ENCODE data around the gene SLC25A26. TPM values are rescaled to one million over a fixed set of nuclear protein-coding genes. Genes with fewer than 3 reads are reported as not detected.
"Not testable (repeated sequence)": the region's sequence is repeated elsewhere in the genome, so short reads cannot be mapped to it uniquely, and the experiment has no call there.

Gene SLC25A26
- total and polyA plus RNA-seq, 2 donors, result 16.2 to 20.9 TPM

GRCh38 chr3:66210687-66211295 lies 10.0 kb upstream of the SLC25A26 start:
- 96% methylated on average over 9 of the region's 9 CpGs for WGBS
- H3K9me3 ChIP-seq (ENCODE audit: control insufficient read depth in 2 of 2, insufficient read depth in 1 of 2, low read length in 1 of 2), result no peaks in the 10 kb centered on the region
- H3K27ac ChIP-seq (ENCODE audit: low read depth in 1 of 2, low read length in 1 of 2), result no peak overlapping the region
- H3K36me3 ChIP-seq (ENCODE audit: control insufficient read depth in 2 of 2, insufficient read depth in 2 of 2, low read length in 1 of 2), result no peaks in the 10 kb centered on the region
- no peak overlapping the region for H3K4me3 ChIP-seq (ENCODE audit: low read length in 2 of 2)
- DNase-seq (ENCODE audit: low read depth in 6 of 9, low spot score in 9 of 9), result no peak
- no peaks in the 10 kb centered on the region for H3K4me1 ChIP-seq (ENCODE audit: control insufficient read depth in 2 of 2, insufficient read depth in 2 of 2, low read length in 2 of 2)
- H3K27me3 ChIP-seq (ENCODE audit: control insufficient read depth in 2 of 2, insufficient read depth in 1 of 2, low read length in 1 of 2), result no peaks in the 10 kb centered on the region

GRCh38 chr3:66211779-66212178 lies 9.0 kb upstream of the SLC25A26 start:
- Histone ChIP-seq H3K27me3 (ENCODE audit: control insufficient read depth in 2 of 2, insufficient read depth in 1 of 2, low read length in 1 of 2) (no peaks in the 10 kb centered on the region), H3K4me3 (ENCODE audit: low read length in 2 of 2) (no peak overlapping the region), H3K27ac (ENCODE audit: low read depth in 1 of 2, low read length in 1 of 2) (no peak overlapping the region), H3K36me3 (ENCODE audit: control insufficient read depth in 2 of 2, insufficient read depth in 2 of 2, low read length in 1 of 2) (no peaks in the 10 kb centered on the region), H3K4me1 (ENCODE audit: control insufficient read depth in 2 of 2, insufficient read depth in 2 of 2, low read length in 2 of 2) (no peaks in the 10 kb centered on the region), H3K9me3 (ENCODE audit: control insufficient read depth in 2 of 2, insufficient read depth in 1 of 2, low read length in 1 of 2) (no peaks in the 10 kb centered on the region)
- WGBS, result 94% methylated on average over 4 of the region's 4 CpGs
- no peak for DNase-seq (ENCODE audit: low read depth in 6 of 9, low spot score in 9 of 9)

GRCh38 chr3:66215106-66215505 lies 5.7 kb upstream of the SLC25A26 start:
- no peak for DNase-seq (ENCODE audit: low read depth in 6 of 9, low spot score in 9 of 9)
- Histone ChIP-seq H3K4me3 (ENCODE audit: low read length in 2 of 2) (no peak overlapping the region), H3K27ac (ENCODE audit: low read depth in 1 of 2, low read length in 1 of 2) (no peak overlapping the region), H3K4me1 (ENCODE audit: control insufficient read depth in 2 of 2, insufficient read depth in 2 of 2, low read length in 2 of 2) (no peaks in the 10 kb centered on the region), H3K27me3 (ENCODE audit: control insufficient read depth in 2 of 2, insufficient read depth in 1 of 2, low read length in 1 of 2) (no peaks in the 10 kb centered on the region), H3K9me3 (ENCODE audit: control insufficient read depth in 2 of 2, insufficient read depth in 1 of 2, low read length in 1 of 2) (no peaks in the 10 kb centered on the region), H3K36me3 (ENCODE audit: control insufficient read depth in 2 of 2, insufficient read depth in 2 of 2, low read length in 1 of 2) (no peaks in the 10 kb centered on the region)
- WGBS, result 91% methylated on average over 2 of the region's 2 CpGs

- H3K4me1 ChIP-seq (ENCODE audit: control insufficient read depth in 2 of 2, insufficient read depth in 2 of 2, low read length in 2 of 2), result peaks cover 3 to 4% of the 10 kb centered on the region in 2 donors
- no peaks in the 10 kb centered on the region for H3K36me3 ChIP-seq (ENCODE audit: control insufficient read depth in 2 of 2, insufficient read depth in 2 of 2, low read length in 1 of 2)
- H3K4me3 ChIP-seq (ENCODE audit: low read length in 2 of 2), result peak overlapping the region; percentile 74 to 76
- no peak overlapping the region for H3K27ac ChIP-seq (ENCODE audit: low read depth in 1 of 2, low read length in 1 of 2)
- no peaks in the 10 kb centered on the region for H3K27me3 ChIP-seq (ENCODE audit: control insufficient read depth in 2 of 2, insufficient read depth in 1 of 2, low read length in 1 of 2)
- no peaks in the 10 kb centered on the region for H3K9me3 ChIP-seq (ENCODE audit: control insufficient read depth in 2 of 2, insufficient read depth in 1 of 2, low read length in 1 of 2)
- peak in 1 of 9 donors; percentile 10 for DNase-seq (ENCODE audit: low read depth in 6 of 9, low spot score in 9 of 9)
- 29% methylated on average over 5 of the region's 5 CpGs for WGBS
Measured at GRCh38 chr3:66220066-66220465, 735 bp upstream of the SLC25A26 start.

GRCh38 chr3:66224220-66224619 lies 3.4 kb downstream of the SLC25A26 start:
- H3K27ac ChIP-seq (ENCODE audit: low read depth in 1 of 2, low read length in 1 of 2), result no peak overlapping the region
- no peaks in the 10 kb centered on the region for H3K36me3 ChIP-seq (ENCODE audit: control insufficient read depth in 2 of 2, insufficient read depth in 2 of 2, low read length in 1 of 2)
- H3K27me3 ChIP-seq (ENCODE audit: control insufficient read depth in 2 of 2, insufficient read depth in 1 of 2, low read length in 1 of 2), result no peaks in the 10 kb centered on the region
- no peak for DNase-seq (ENCODE audit: low read depth in 6 of 9, low spot score in 9 of 9)
- no peak overlapping the region for H3K4me3 ChIP-seq (ENCODE audit: low read length in 2 of 2)
- H3K9me3 ChIP-seq (ENCODE audit: control insufficient read depth in 2 of 2, insufficient read depth in 1 of 2, low read length in 1 of 2), result no peaks in the 10 kb centered on the region
- H3K4me1 ChIP-seq (ENCODE audit: control insufficient read depth in 2 of 2, insufficient read depth in 2 of 2, low read length in 2 of 2), result peaks cover 3 to 4% of the 10 kb centered on the region in 2 donors
- WGBS, result 95% methylated on average over 1 of the region's 1 CpG

GRCh38 chr3:66226093-66226492 lies 5.3 kb downstream of the SLC25A26 start:
- H3K4me1 ChIP-seq (ENCODE audit: control insufficient read depth in 2 of 2, insufficient read depth in 2 of 2, low read length in 2 of 2); H3K9me3 ChIP-seq (ENCODE audit: control insufficient read depth in 2 of 2, insufficient read depth in 1 of 2, low read length in 1 of 2); DNase-seq (ENCODE audit: low read depth in 6 of 9, low spot score in 9 of 9); H3K27me3 ChIP-seq (ENCODE audit: control insufficient read depth in 2 of 2, insufficient read depth in 1 of 2, low read length in 1 of 2); H3K27ac ChIP-seq (ENCODE audit: low read depth in 1 of 2, low read length in 1 of 2); H3K4me3 ChIP-seq (ENCODE audit: low read length in 2 of 2); H3K36me3 ChIP-seq (ENCODE audit: control insufficient read depth in 2 of 2, insufficient read depth in 2 of 2, low read length in 1 of 2): not testable (repeated sequence)
- WGBS, result 99% methylated on average over 3 of the region's 3 CpGs

GRCh38 chr3:66227051-66227450 lies 6.2 kb downstream of the SLC25A26 start:
- H3K27me3 ChIP-seq (ENCODE audit: control insufficient read depth in 2 of 2, insufficient read depth in 1 of 2, low read length in 1 of 2), result no peaks in the 10 kb centered on the region
- H3K4me3 ChIP-seq (ENCODE audit: low read length in 2 of 2), result no peak overlapping the region
- H3K9me3 ChIP-seq (ENCODE audit: control insufficient read depth in 2 of 2, insufficient read depth in 1 of 2, low read length in 1 of 2), result no peaks in the 10 kb centered on the region
- H3K27ac ChIP-seq (ENCODE audit: low read depth in 1 of 2, low read length in 1 of 2), result no peak overlapping the region
- 94% methylated on average over 3 of the region's 3 CpGs for WGBS
- no peaks in the 10 kb centered on the region for H3K36me3 ChIP-seq (ENCODE audit: control insufficient read depth in 2 of 2, insufficient read depth in 2 of 2, low read length in 1 of 2)
- no peaks in the 10 kb centered on the region for H3K4me1 ChIP-seq (ENCODE audit: control insufficient read depth in 2 of 2, insufficient read depth in 2 of 2, low read length in 2 of 2)
- no peak for DNase-seq (ENCODE audit: low read depth in 6 of 9, low spot score in 9 of 9)

- H3K4me3 ChIP-seq (ENCODE audit: low read length in 2 of 2), result no peak overlapping the region
- no peaks in the 10 kb centered on the region for H3K4me1 ChIP-seq (ENCODE audit: control insufficient read depth in 2 of 2, insufficient read depth in 2 of 2, low read length in 2 of 2)
- H3K27ac ChIP-seq (ENCODE audit: low read depth in 1 of 2, low read length in 1 of 2), result no peak overlapping the region
- no peaks in the 10 kb centered on the region for H3K36me3 ChIP-seq (ENCODE audit: control insufficient read depth in 2 of 2, insufficient read depth in 2 of 2, low read length in 1 of 2)
- no peaks in the 10 kb centered on the region for H3K27me3 ChIP-seq (ENCODE audit: control insufficient read depth in 2 of 2, insufficient read depth in 1 of 2, low read length in 1 of 2)
- no peaks in the 10 kb centered on the region for H3K9me3 ChIP-seq (ENCODE audit: control insufficient read depth in 2 of 2, insufficient read depth in 1 of 2, low read length in 1 of 2)
- no peak for DNase-seq (ENCODE audit: low read depth in 6 of 9, low spot score in 9 of 9)
- 72% methylated on average over 2 of the region's 2 CpGs for WGBS
Measured at GRCh38 chr3:66227915-66228314, 7.1 kb downstream of the SLC25A26 start.

GRCh38 chr3:66228707-66229106 lies 7.9 kb downstream of the SLC25A26 start:
- Histone ChIP-seq H3K36me3 (ENCODE audit: control insufficient read depth in 2 of 2, insufficient read depth in 2 of 2, low read length in 1 of 2) (no peaks in the 10 kb centered on the region), H3K27ac (ENCODE audit: low read depth in 1 of 2, low read length in 1 of 2) (no peak overlapping the region), H3K9me3 (ENCODE audit: control insufficient read depth in 2 of 2, insufficient read depth in 1 of 2, low read length in 1 of 2) (no peaks in the 10 kb centered on the region), H3K27me3 (ENCODE audit: control insufficient read depth in 2 of 2, insufficient read depth in 1 of 2, low read length in 1 of 2) (no peaks in the 10 kb centered on the region), H3K4me3 (ENCODE audit: low read length in 2 of 2) (no peak overlapping the region), H3K4me1 (ENCODE audit: control insufficient read depth in 2 of 2, insufficient read depth in 2 of 2, low read length in 2 of 2) (no peaks in the 10 kb centered on the region)
- no peak for DNase-seq (ENCODE audit: low read depth in 6 of 9, low spot score in 9 of 9)
- WGBS, result 96% methylated on average over 1 of the region's 1 CpG
